Fibroblast of pulmonary artery (primary cell): ENCODE data around the gene GALNT2.

ENCODE experiments used
- DNase-seq: peaks from one replicate; pipeline ENCODE4 v3.0.0-alpha.2; 2010; ENCODE audit warnings: low read depth
- H3K4me3 ChIP-seq: replicated peaks from 2 replicates; pipeline ENCODE4 v1.5.1; 2011; ENCODE audit warnings: low read depth, mild to moderate bottlenecking, control low read depth, low read length, moderate library complexity
- CTCF ChIP-seq: IDR thresholded peaks from 2 replicates; pipeline ENCODE4 v1.5.1; 2011; ENCODE audit warnings: mild to moderate bottlenecking, control low read depth, low read length, inconsistent platforms; ENCODE audit errors: missing control alignments

GALNT2 gene

DNA sequence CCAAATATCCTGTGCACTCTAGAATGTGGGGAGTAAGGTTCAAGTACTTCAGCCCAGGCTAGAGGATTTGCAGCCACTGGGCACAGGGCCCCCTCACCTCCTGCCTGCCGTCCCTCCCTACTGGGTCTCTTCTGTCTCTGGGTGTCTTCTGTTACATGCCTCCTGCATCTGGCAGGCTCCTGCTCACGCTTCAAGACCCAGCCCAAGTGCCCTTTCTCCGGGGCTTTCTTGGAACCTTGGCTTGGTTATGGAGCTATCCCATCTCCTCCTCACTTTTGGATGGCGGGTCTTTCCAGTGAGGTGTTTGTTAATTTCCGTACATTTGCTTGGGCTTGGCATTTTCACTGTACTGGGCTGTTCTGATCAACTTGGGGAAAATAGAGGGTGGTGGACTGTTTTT, 129.0 kb downstream of the GALNT2 start:
- no peak overlapping the region for H3K4me3 ChIP-seq
- DNase-seq = no peak
- TF ChIP-seq CTCF = no peak

GRCh38 chr1:230197644-230198567, 130.9 kb downstream of the GALNT2 start:
- no peak for TF ChIP-seq CTCF
- no peak overlapping the region for H3K4me3 ChIP-seq
- no peak for DNase-seq

GRCh38 chr1:230199034-230199433, 132.0 kb downstream of the GALNT2 start:
- H3K4me3 ChIP-seq = no peak overlapping the region
- no peak for DNase-seq
- TF ChIP-seq CTCF = no peak

- no peak for DNase-seq
- H3K4me3 ChIP-seq = no peak overlapping the region
- TF ChIP-seq CTCF = no peak
Observed at GRCh38 chr1:230199554-230199953, 132.5 kb downstream of the GALNT2 start.

DNA sequence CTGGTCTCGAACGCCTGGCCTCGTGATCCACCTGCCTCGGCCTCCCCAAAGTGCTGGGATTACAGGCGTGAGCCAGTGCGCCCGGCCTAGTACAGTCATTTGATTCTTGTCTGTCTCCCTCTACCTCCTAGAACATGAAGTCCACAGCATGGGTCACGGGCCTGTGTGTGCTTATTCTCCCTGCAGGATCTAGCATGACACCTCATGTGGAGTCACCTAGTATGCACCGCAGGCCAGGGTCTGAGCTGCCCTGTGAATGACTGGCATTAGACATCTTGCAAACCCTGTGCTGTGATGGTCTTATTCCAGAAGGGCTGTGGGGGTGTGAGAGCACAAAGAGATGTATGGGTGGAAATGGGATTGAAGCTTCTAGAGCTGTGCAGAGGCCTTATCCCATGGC, 133.2 kb downstream of the GALNT2 start:
- DNase-seq = no peak
- no peak overlapping the region for H3K4me3 ChIP-seq
- no peak for TF ChIP-seq CTCF

DNA sequence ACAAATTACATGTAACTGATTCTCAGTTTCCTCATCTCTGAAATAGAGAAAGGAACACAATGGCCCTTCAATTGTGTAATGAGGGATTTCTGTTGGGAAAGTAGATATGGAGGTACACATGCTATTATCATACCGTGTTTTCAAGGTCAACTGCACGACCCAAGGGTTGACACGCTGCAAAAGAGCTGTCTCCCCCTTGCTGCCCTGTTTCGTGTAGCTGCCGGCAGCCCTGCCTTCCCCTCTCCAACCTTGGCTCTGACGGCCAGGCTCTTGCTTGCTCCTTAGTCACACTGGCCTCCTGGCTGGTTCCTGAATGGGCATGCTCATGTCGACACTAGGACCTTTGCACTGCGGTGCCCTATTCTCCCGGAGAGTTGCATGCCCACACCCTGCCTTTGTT, 134.4 kb downstream of the GALNT2 start:
- DNase-seq = no peak
- no peak overlapping the region for H3K4me3 ChIP-seq
- no peak for TF ChIP-seq CTCF

- TF ChIP-seq CTCF = no peak
- peak; percentile 11 for DNase-seq
- H3K4me3 ChIP-seq = no peak overlapping the region
Observed at GRCh38 chr1:230204842-230205241, 137.8 kb downstream of the GALNT2 start.
